H9 (cell line): ENCODE results near the gene HS2ST1. TPM values are rescaled to one million over a fixed set of nuclear protein-coding genes. Genes with fewer than 3 reads are reported as not detected.

Experiments
- DNase-seq: peaks from one replicate; pipeline ENCODE4 v3.0.0-alpha.2; 2017
- H2AFZ ChIP-seq: one replicate; pipeline ENCODE4 v1.6.1; 2013; ENCODE audit warnings: mild to moderate bottlenecking, low read length, control low read depth, moderate library complexity
- H2AK5ac ChIP-seq: 2 replicates; pipeline ENCODE4 v1.6.1; 2013; ENCODE audit warnings: low read length, control low read depth, mixed read lengths; ENCODE audit not compliant: insufficient read length
- H2BK120ac ChIP-seq: one replicate; pipeline ENCODE4 v1.6.1; 2013; ENCODE audit warnings: low read depth, mild to moderate bottlenecking, low read length, control low read depth, inconsistent platforms; ENCODE audit not compliant: poor library complexity, severe bottlenecking
- H2BK12ac ChIP-seq: 2 replicates; pipeline ENCODE4 v1.6.1; 2013; ENCODE audit warnings: low read length, control low read depth, mixed read lengths, low read depth; ENCODE audit not compliant: insufficient read length
- H2BK15ac ChIP-seq: 2 replicates; pipeline ENCODE4 v1.6.1; 2013; ENCODE audit warnings: low read depth, low read length, control low read depth
- H2BK20ac ChIP-seq: one replicate; pipeline ENCODE4 v1.6.1; 2013; ENCODE audit warnings: low read depth, mild to moderate bottlenecking, low read length, control low read depth, inconsistent platforms; ENCODE audit not compliant: poor library complexity, severe bottlenecking
- H2BK5ac ChIP-seq: 2 replicates; pipeline ENCODE4 v1.6.1; 2013; ENCODE audit warnings: low read length, control low read depth, mixed read lengths; ENCODE audit not compliant: insufficient read length
- H3K14ac ChIP-seq: 2 replicates; pipeline ENCODE4 v1.6.1; 2013; ENCODE audit warnings: low read length, control low read depth; ENCODE audit not compliant: insufficient read depth
- H3K18ac ChIP-seq: 2 replicates; pipeline ENCODE4 v1.6.1; 2013; ENCODE audit warnings: low read depth, mild to moderate bottlenecking, mixed read lengths, low read length, control low read depth; ENCODE audit not compliant: insufficient read length
- H3K23ac ChIP-seq: 2 replicates; pipeline ENCODE4 v1.6.1; 2013; ENCODE audit warnings: low read length, control low read depth, mixed read lengths, low read depth; ENCODE audit not compliant: insufficient read length
- H3K23me2 ChIP-seq: 2 replicates; pipeline ENCODE4 v1.6.1; 2013; ENCODE audit warnings: low read depth, mild to moderate bottlenecking, mixed read lengths, low read length, control low read depth; ENCODE audit not compliant: insufficient read length, poor library complexity, severe bottlenecking
- H3K27ac ChIP-seq: 2 replicates; pipeline ENCODE4 v1.5.1; 2013; ENCODE audit warnings: low read length, control low read depth, mixed read lengths, low read depth; ENCODE audit not compliant: insufficient read length
- H3K27me3 ChIP-seq: 2 replicates; pipeline ENCODE4 v1.6.1; 2013; ENCODE audit warnings: low read length, control low read depth, inconsistent platforms; ENCODE audit not compliant: insufficient read depth
- H3K4ac ChIP-seq: 2 replicates; pipeline ENCODE4 v1.6.1; 2013; ENCODE audit warnings: low read depth, mild to moderate bottlenecking, control low read depth, inconsistent platforms, low read length, moderate library complexity
- H3K4me1 ChIP-seq: 2 replicates; pipeline ENCODE4 v1.6.1; 2013; ENCODE audit warnings: low read length, control low read depth, inconsistent platforms; ENCODE audit not compliant: insufficient read depth
- H3K4me2 ChIP-seq: 2 replicates; pipeline ENCODE4 v1.6.1; 2013; ENCODE audit warnings: low read length, control low read depth, mixed read lengths; ENCODE audit not compliant: insufficient read length, insufficient read depth
- H3K56ac ChIP-seq: 2 replicates; pipeline ENCODE4 v1.6.1; 2013; ENCODE audit warnings: low read depth, mild to moderate bottlenecking, mixed read lengths, low read length, control low read depth; ENCODE audit not compliant: insufficient read length
- H3K79me1 ChIP-seq: 2 replicates; pipeline ENCODE4 v1.6.1; 2013; ENCODE audit warnings: low read depth, mild to moderate bottlenecking, moderate library complexity, low read length, control low read depth, inconsistent platforms; ENCODE audit not compliant: insufficient read depth, poor library complexity, severe bottlenecking
- H3K79me2 ChIP-seq: 2 replicates; pipeline ENCODE4 v1.6.1; 2013; ENCODE audit warnings: low read length, control low read depth, inconsistent platforms; ENCODE audit not compliant: insufficient read depth
- H3K9ac ChIP-seq: 2 replicates; pipeline ENCODE4 v1.6.1; 2013; ENCODE audit warnings: low read length, control low read depth, mixed read lengths; ENCODE audit not compliant: insufficient read length; ENCODE audit errors: extremely low read depth
- H3K9me3 ChIP-seq: one replicate; pipeline ENCODE4 v1.6.1; 2013; ENCODE audit warnings: low read depth, low read length, inconsistent platforms; ENCODE audit not compliant: control insufficient read depth
- H3T11ph ChIP-seq: one replicate; pipeline ENCODE4 v1.6.1; 2013; ENCODE audit warnings: mild to moderate bottlenecking, low read length, control low read depth, inconsistent platforms
- H4K20me1 ChIP-seq: one replicate; pipeline ENCODE4 v1.6.1; 2013; ENCODE audit not compliant: control insufficient read depth, insufficient read length, insufficient read depth
- H4K5ac ChIP-seq: 2 replicates; pipeline ENCODE4 v1.6.1; 2013; ENCODE audit warnings: low read depth, mild to moderate bottlenecking, mixed read lengths, low read length, control low read depth; ENCODE audit not compliant: insufficient read length
- H4K8ac ChIP-seq: replicated peaks from 2 replicates; pipeline ENCODE4 v1.6.1; 2013; ENCODE audit warnings: low read length, control low read depth, mixed read lengths, low read depth; ENCODE audit not compliant: insufficient read length
- H4K91ac ChIP-seq: 2 replicates; pipeline ENCODE4 v1.6.1; 2013; ENCODE audit warnings: low read depth, mild to moderate bottlenecking, moderate library complexity, mixed read lengths, low read length, control low read depth; ENCODE audit not compliant: insufficient read length
- H3K27ac Mint-ChIP-seq, 3 experiments: 2 replicates in 2 of 3; 3 replicates in 1 of 3; pipeline ENCODE4 v1.8.0; 2020 to 2021; ENCODE audit warnings: mixed read lengths in 3 of 3, mild to moderate bottlenecking in 1 of 3, moderate library complexity in 1 of 3
- H3K27me3 Mint-ChIP-seq: 2 replicates; pipeline ENCODE4 v1.8.0; 2021; ENCODE audit warnings: low read depth, mild to moderate bottlenecking, moderate library complexity, mixed read lengths
- H3K36me3 Mint-ChIP-seq, 3 experiments: 2 replicates in 2 of 3; 3 replicates in 1 of 3; pipeline ENCODE4 v1.8.0; 2020 to 2021; ENCODE audit warnings: low read depth in 3 of 3, mixed read lengths in 3 of 3; ENCODE audit not compliant: insufficient read depth in 1 of 3
- H3K4me1 Mint-ChIP-seq, 2 experiments: 2 replicates each; pipeline ENCODE4 v1.8.0; 2020; ENCODE audit warnings: mixed read lengths in 2 of 2
- H3K4me3 Mint-ChIP-seq, 2 experiments: 2 replicates in 1 of 2; 3 replicates in 1 of 2; pipeline ENCODE4 v1.8.0; 2020 to 2021; ENCODE audit warnings: mild to moderate bottlenecking in 2 of 2, mixed read lengths in 2 of 2, moderate library complexity in 1 of 2
- H3K9me3 Mint-ChIP-seq, 2 experiments: 2 replicates in 1 of 2; 3 replicates in 1 of 2; pipeline ENCODE4 v1.8.0; 2020; ENCODE audit warnings: mild to moderate bottlenecking in 2 of 2, mixed read lengths in 2 of 2, moderate library complexity in 1 of 2
- CTCF ChIP-seq: fragments of 200-600 bp; sonication (generic); conservative IDR thresholded peaks from 3 replicates; pipeline ENCODE4 v1.8.0; 2021; ENCODE audit warnings: antibody characterized with exemption, mild to moderate bottlenecking
- total RNA-seq: library from RNA; stranded (reverse); gene quantifications from 2 replicates; pipeline ENCODE4 v1.2.1, GENCODE V29; 2021

HS2ST1 gene
- total RNA-seq, 1 experiment from 2014 or later, result 20.1 TPM

- no peak for TF ChIP-seq CTCF
- H2BK120ac ChIP-seq, result no peak overlapping the region
- no peak overlapping the region for H3K18ac ChIP-seq
- peak overlapping the region; percentile 23 to 68 (median 60); a peak in 3 of 7 replicates for H3K27ac Mint-ChIP-seq
- no peak overlapping the region for H2BK12ac ChIP-seq
- H3K4ac ChIP-seq, result no peak overlapping the region
- H3K4me3 Mint-ChIP-seq, result 0 out of 5 replicates have a peak overlapping the region, but pooled peaks of 1 of the 2 experiments have one; percentile 20
- DNase-seq, result no peak
- H2BK5ac ChIP-seq, result no peak overlapping the region
- H2AFZ ChIP-seq, result no peak overlapping the region
- no peaks in the 10 kb centered on the region for H3K4me1 ChIP-seq
- H3K79me1 ChIP-seq, result no peaks in the 10 kb centered on the region
- H3K9ac ChIP-seq, result no peak overlapping the region
- H2BK20ac ChIP-seq, result no peak overlapping the region
- H3K27me3 ChIP-seq, result no peaks in the 10 kb centered on the region
- H4K91ac ChIP-seq, result no peak overlapping the region
- no peak overlapping the region for H2AK5ac ChIP-seq
- no peak overlapping the region for H4K5ac ChIP-seq
- H3K4me2 ChIP-seq, result no peak overlapping the region
- no peak overlapping the region for H4K8ac ChIP-seq
- H3K36me3 Mint-ChIP-seq, result peaks cover 0 to 5% (median 0%) of the 10 kb centered on the region in 3 experiments; a peak in 2 of 7 replicates
- H3K79me2 ChIP-seq, result no peaks in the 10 kb centered on the region; the same call in 1 of the 2 replicates
- H4K20me1 ChIP-seq, result no peaks in the 10 kb centered on the region
- no peak overlapping the region for H3K56ac ChIP-seq
- no peaks in the 10 kb centered on the region for H3K23me2 ChIP-seq
- H2BK15ac ChIP-seq, result no peak overlapping the region
- peaks cover 13 to 22% of the 10 kb centered on the region in 2 experiments for H3K4me1 Mint-ChIP-seq
- H3K27me3 Mint-ChIP-seq, result no peaks in the 10 kb centered on the region
- H3K23ac ChIP-seq, result no peak overlapping the region
- no peaks in the 10 kb centered on the region for H3K9me3 Mint-ChIP-seq
- H3K9me3 ChIP-seq, result no peaks in the 10 kb centered on the region
- H3K27ac ChIP-seq, result no peak overlapping the region
- H3T11ph ChIP-seq, result no peak overlapping the region
- no peak overlapping the region for H3K14ac ChIP-seq
These were observed 158.0 kb downstream of the HS2ST1 start for GRCh38 chr1:87072411-87072810.
